ENCODE measurements around the gene MBLAC1.
"Not testable (repeated sequence)": the region's sequence is repeated elsewhere in the genome, so short reads cannot be mapped to it uniquely, and the experiment has no call there.

MBLAC1 gene

GRCh38 chr7:100124301-100125230 lies 2.2 kb upstream of the MBLAC1 start:
- DNase-seq = no peak

- DNase-seq = no peak
Observed at GRCh38 chr7:100126239-100126930, 382 bp upstream of the MBLAC1 start.

GRCh38 chr7:100127866-100128636 lies 1.3 kb downstream of the MBLAC1 start:
- peak; percentile 4 to 13 for DNase-seq

- DNase-seq = no peak
Observed at GRCh38 chr7:100128637-100128963, 1.8 kb downstream of the MBLAC1 start.

GRCh38 chr7:100130220-100130607 lies 3.4 kb downstream of the MBLAC1 start:
- DNase-seq = not testable (repeated sequence)

- DNase-seq = peak; percentile 73 to 78
Observed at GRCh38 chr7:100130608-100131453, 4.1 kb downstream of the MBLAC1 start.

GRCh38 chr7:100132126-100132525 lies 5.4 kb downstream of the MBLAC1 start:
- no peak for DNase-seq

GRCh38 chr7:100132697-100133151 lies 6.0 kb downstream of the MBLAC1 start:
- DNase-seq = peak; percentile 46 to 57

GRCh38 chr7:100137851-100138760 lies 11.3 kb downstream of the MBLAC1 start:
- DNase-seq = no peak

- no peak for DNase-seq
Observed at GRCh38 chr7:100141555-100141949, 14.8 kb downstream of the MBLAC1 start.

- no peak for DNase-seq
Observed at GRCh38 chr7:100142461-100142860, 15.7 kb downstream of the MBLAC1 start.

- DNase-seq = not testable (repeated sequence)
Observed at GRCh38 chr7:100146350-100146749, 19.6 kb downstream of the MBLAC1 start.

GRCh38 chr7:100147278-100147677 lies 20.5 kb downstream of the MBLAC1 start:
- DNase-seq = no peak

- no peak for DNase-seq
Observed at GRCh38 chr7:100148225-100148558, 21.4 kb downstream of the MBLAC1 start.

- peak; percentile 91 to 99 for DNase-seq
Observed at GRCh38 chr7:100148559-100149328, 22.0 kb downstream of the MBLAC1 start, which contains the start of gene LAMTOR4. TSS of gene LAMTOR4 (plus strand) at chr7:100148918. CDS start at chr7:100148973, 55 bp downstream.

GRCh38 chr7:100152404-100152803 lies 25.6 kb downstream of the MBLAC1 start:
- DNase-seq = no peak

GRCh38 chr7:100152937-100153666 lies 26.3 kb downstream of the MBLAC1 start:
- no peak for DNase-seq

GRCh38 chr7:100153708-100154535 lies 27.2 kb downstream of the MBLAC1 start:
- no peak for DNase-seq

All from stimulated activated CD4-positive, alpha-beta T cell treated with anti-CD3 and anti-CD28 coated beads, Interleukin-4, amount 100 ng/mL, for 4 hours (primary cell).